DMS153 treated with DMSO at 0.1 percent for 48 hours (cell line): ENCODE measurements around the gene PKNOX2.

Experiments used
- DNase-seq: peaks from one replicate; lab custom pipeline; 2025; ENCODE audit not compliant: unreplicated experiment; lab: John Stamatoyannopoulos, UW

The PKNOX2 gene

GRCh38 chr11:125304136-125304535 is 139.6 kb downstream of the PKNOX2 start:
- no peak for DNase-seq

GRCh38 chr11:125304876-125305275 is 140.3 kb downstream of the PKNOX2 start:
- no peak for DNase-seq

GRCh38 chr11:125305345-125305744 is 140.8 kb downstream of the PKNOX2 start:
- no peak for DNase-seq

- no peak for DNase-seq
These were observed 141.9 kb downstream of the PKNOX2 start for GRCh38 chr11:125306476-125306875.

GRCh38 chr11:125308246-125308645 is 143.7 kb downstream of the PKNOX2 start:
- DNase-seq, result no peak

- no peak for DNase-seq
These were observed 147.8 kb downstream of the PKNOX2 start for GRCh38 chr11:125312391-125312790.

GRCh38 chr11:125312812-125313211 is 148.3 kb downstream of the PKNOX2 start:
- DNase-seq, result no peak

GRCh38 chr11:125313271-125314219 is 149.0 kb downstream of the PKNOX2 start:
- no peak for DNase-seq

- no peak for DNase-seq
These were observed 149.9 kb downstream of the PKNOX2 start for GRCh38 chr11:125314276-125315078.

GRCh38 chr11:125315079-125315740 is 150.7 kb downstream of the PKNOX2 start:
- DNase-seq, result no peak

GRCh38 chr11:125317416-125317815 is 152.9 kb downstream of the PKNOX2 start:
- DNase-seq, result no peak

- no peak for DNase-seq
These were observed 155.1 kb downstream of the PKNOX2 start for GRCh38 chr11:125319649-125320048.

GRCh38 chr11:125320347-125321076 is 156.0 kb downstream of the PKNOX2 start:
- DNase-seq, result no peak

- DNase-seq, result no peak
These were observed 157.7 kb downstream of the PKNOX2 start for GRCh38 chr11:125322289-125322688.

- DNase-seq, result no peak
These were observed 160.6 kb downstream of the PKNOX2 start for GRCh38 chr11:125325196-125325595.

GRCh38 chr11:125326126-125326525 is 161.6 kb downstream of the PKNOX2 start:
- DNase-seq, result no peak

- no peak for DNase-seq
These were observed 163.1 kb downstream of the PKNOX2 start for GRCh38 chr11:125327518-125328224.

- DNase-seq, result no peak
These were observed 163.7 kb downstream of the PKNOX2 start for GRCh38 chr11:125328225-125328580.

GRCh38 chr11:125329786-125330185 is 165.2 kb downstream of the PKNOX2 start:
- DNase-seq, result no peak
